HCT116 (cell line): ENCODE data around the gene COMMD4. TPM values are rescaled to one million over a fixed set of nuclear protein-coding genes. Genes with fewer than 3 reads are reported as not detected.

Source experiments
- ATAC-seq: fragments of 200-7000 bp; cut with Tn5 transposase; 2 replicates; pipeline ENCODE4 v1.9.1; 2020; ENCODE audit warnings: mild to moderate bottlenecking, moderate library complexity
- BruUV-seq: library from RNA; stranded (reverse); fragments of 400-500 nt; replicated peaks from 2 replicates; lab custom pipeline; 2021; lab: Mats Ljungman, UMichigan
- CTCF ChIA-PET: fragments of 300-600 bp; sonication (Branson Sonifier 250); formaldehyde crosslinking; loops from one replicate; lab custom pipeline; 2021; ENCODE audit warnings: antibody characterized with exemption; lab: Charles Lee
- POLR2A ChIA-PET: fragments of 300-600, 350-600 bp; sonication (Branson Sonifier 250); formaldehyde crosslinking; loops from one replicate; lab custom pipeline; 2021; ENCODE audit warnings: antibody characterized with exemption; lab: Charles Lee
- RAD21 ChIA-PET, 2 experiments: fragments of 300-600 bp; sonication (Branson Sonifier 250); formaldehyde crosslinking; loops; one replicate each; lab custom pipeline; 2023; ENCODE audit warnings: low total read pairs in 2 of 2; ENCODE audit not compliant: uncharacterized antibody in 2 of 2, unreplicated experiment in 2 of 2, low non-redundant PET in 1 of 2; lab: Charles Lee
- DNase-seq: peaks from one replicate; pipeline ENCODE4 v3.0.0-alpha.2; 2010; ENCODE audit warnings: low read depth, low spot score
- H2AFZ ChIP-seq: fragments of 200-600 bp; shearing (Covaris generic), sonication (generic); 2 replicates; pipeline ENCODE4 v1.6.1; 2017; ENCODE audit warnings: low read depth, mixed run types, mixed read lengths, antibody characterized with exemption, low read length; ENCODE audit not compliant: poor library complexity, severe bottlenecking
- H3K27ac ChIP-seq: 2 replicates; pipeline ENCODE4 v1.5.1; 2012; ENCODE audit warnings: low read depth, low read length
- H3K27me3 ChIP-seq: fragments of 200-600 bp; sonication (generic); 2 replicates; pipeline ENCODE4 v1.6.1; 2016; ENCODE audit warnings: mixed run types, low read length, mixed read lengths; ENCODE audit not compliant: insufficient read depth
- H3K36me3 ChIP-seq, 2 experiments: fragments of 200-500 bp in 1 of 2; fragments of 200-600 bp in 1 of 2; sonication (Bioruptor generic) in 1 of 2; sonication (generic) in 1 of 2; 2 replicates each; pipeline versions ENCODE4 v1.5.1 to v1.6.1; 2014 to 2016; ENCODE audit warnings: low read length in 2 of 2, inconsistent platforms in 1 of 2, mixed read lengths in 1 of 2, mixed run types in 1 of 2; ENCODE audit not compliant: insufficient read depth in 2 of 2, control insufficient read depth in 1 of 2
- H3K4me1 ChIP-seq, 2 experiments: fragments of 200-600 bp in 1 of 2; sonication (generic) in 1 of 2; 2 replicates each; pipeline versions ENCODE4 v1.5.1 to v1.6.1; 2012 to 2017; ENCODE audit warnings: low read length in 2 of 2, inconsistent platforms in 1 of 2, mild to moderate bottlenecking in 1 of 2, mixed read lengths in 1 of 2, mixed run types in 1 of 2, moderate library complexity in 1 of 2; ENCODE audit not compliant: insufficient read depth in 2 of 2, control insufficient read depth in 1 of 2
- H3K4me2 ChIP-seq: fragments of 200-600 bp; sonication (generic); 2 replicates; pipeline ENCODE4 v1.6.1; 2017; ENCODE audit warnings: mixed run types, low read length, mixed read lengths
- H3K4me3 ChIP-seq, 2 experiments: fragments of 200-600 bp in 1 of 2; sonication (generic) in 1 of 2; replicated peaks in 1 of 2; 2 replicates each; pipeline ENCODE4 v1.5.1; 2011 to 2016; ENCODE audit warnings: low read length in 2 of 2, control low read depth in 1 of 2, low read depth in 1 of 2, mild to moderate bottlenecking in 1 of 2, mixed read lengths in 1 of 2, mixed run types in 1 of 2
- H3K79me2 ChIP-seq: fragments of 200-600 bp; sonication (generic); 2 replicates; pipeline ENCODE4 v1.6.1; 2017; ENCODE audit warnings: mild to moderate bottlenecking, mixed run types, low read length, moderate library complexity, mixed read lengths; ENCODE audit not compliant: insufficient read depth
- H3K9ac ChIP-seq: fragments of 200-600 bp; sonication (generic); 2 replicates; pipeline ENCODE4 v1.6.1; 2016; ENCODE audit warnings: low read length, mixed read lengths
- H3K9me2 ChIP-seq: fragments of 200-600 bp; sonication (generic), shearing (Covaris generic); 2 replicates; pipeline ENCODE4 v1.6.1; 2017; ENCODE audit warnings: mixed run types, mild to moderate bottlenecking, moderate library complexity; ENCODE audit not compliant: insufficient read depth
- H3K9me3 ChIP-seq, 2 experiments: fragments of 200-500 bp in 1 of 2; fragments of 200-600 bp in 1 of 2; sonication (Bioruptor generic) in 1 of 2; sonication (generic) in 1 of 2; 2 replicates each; pipeline ENCODE4 v1.6.1; 2014 to 2017; ENCODE audit warnings: low read length in 2 of 2, mixed read lengths in 2 of 2, inconsistent platforms in 1 of 2, low read depth in 1 of 2, mild to moderate bottlenecking in 1 of 2, mixed run types in 1 of 2, moderate library complexity in 1 of 2; ENCODE audit not compliant: control insufficient read depth in 1 of 2, insufficient read depth in 1 of 2
- H4K20me1 ChIP-seq: fragments of 200-600 bp; sonication (generic), shearing (Covaris generic); 2 replicates; pipeline ENCODE4 v1.6.1; 2017; ENCODE audit warnings: mixed run types, mild to moderate bottlenecking, moderate library complexity; ENCODE audit not compliant: insufficient read depth
- CTCF ChIP-seq, 3 experiments: fragments of 200-600 bp in 1 of 3; sonication (generic) in 1 of 3; IDR thresholded peaks in 2 of 3; conservative IDR thresholded peaks in 1 of 3; 2 replicates each; pipeline ENCODE4 v1.5.1; 2012 to 2017; ENCODE audit warnings: low read depth in 2 of 3, low read length in 2 of 3, antibody characterized with exemption in 1 of 3, borderline replicate concordance in 1 of 3, control low read depth in 1 of 3, mild to moderate bottlenecking in 1 of 3, mixed read lengths in 1 of 3, mixed run types in 1 of 3, moderate library complexity in 1 of 3; ENCODE audit not compliant: insufficient read depth in 1 of 3
- ELF1 ChIP-seq: IDR thresholded peaks from 2 replicates; pipeline ENCODE4 v1.6.1; 2012; ENCODE audit warnings: low read depth, borderline replicate concordance
- POLR2A ChIP-seq: IDR thresholded peaks from 2 replicates; pipeline ENCODE4 v1.7.0; 2011; ENCODE audit warnings: borderline replicate concordance; ENCODE audit not compliant: insufficient read depth, insufficient read length; ENCODE audit errors: extremely low read depth
- POLR2AphosphoS5 ChIP-seq: IDR thresholded peaks from 2 replicates; pipeline ENCODE4 v1.6.1; 2011; ENCODE audit warnings: mild to moderate bottlenecking, low read depth, low read length, moderate library complexity
- RAD21 ChIP-seq: IDR thresholded peaks from 2 replicates; pipeline ENCODE4 v1.6.1; 2012; ENCODE audit warnings: low read depth, mild to moderate bottlenecking
- SRF ChIP-seq: IDR thresholded peaks from 2 replicates; pipeline ENCODE4 v1.6.1; 2012; ENCODE audit warnings: low read depth
- intact Hi-C: fragments of 100-400 bp; cut with micrococcal nuclease; formaldehyde crosslinking; loops from 2 replicates; pipeline ENCODE4 v1.10.0; 2022
- total RNA-seq: library from RNA; stranded (reverse); gene quantifications from one replicate; pipeline ENCODE4 v1.2.1, GENCODE V29; 2021; ENCODE audit not compliant: unreplicated experiment

COMMD4 gene
- total RNA-seq, 1 experiment from 2014 or later, result 141 TPM

- Histone ChIP-seq H3K79me2 (no peaks in the 10 kb centered on the region), H3K9me2 (no peaks in the 10 kb centered on the region), H2AFZ (no peak overlapping the region), H3K4me1 (peaks cover 6 to 15% of the 10 kb centered on the region in 2 experiments; a peak in 3 of 4 replicates), H3K9me3 (no peaks in the 10 kb centered on the region), H3K4me2 (no peak overlapping the region), H3K27me3 (no peaks in the 10 kb centered on the region), H4K20me1 (no peaks in the 10 kb centered on the region), H3K9ac (no peak overlapping the region), H3K4me3 (no peak overlapping the region), H3K36me3 (no peaks in the 10 kb centered on the region), H3K27ac (no peak overlapping the region)
- BruUV-seq, result TSS peak; percentile 30
- intact Hi-C loops, result no loop called here
- RAD21 ChIA-PET, result no interaction called here
- ATAC-seq (no peak), DNase-seq (no peak)
- TF ChIP-seq POLR2AphosphoS5, result peak; percentile 15; the same call in 1 of the 2 replicates
- no peak for TF ChIP-seq RAD21
- CTCF ChIA-PET, result no interaction called here
- POLR2A ChIA-PET, result interaction anchor here (1.2 kb wide), 1 partner anchor 102 kb away, joined by 4 read pairs; the partner anchor contains the start of gene SIN3A
These were observed 14.2 kb downstream of the COMMD4 start for GRCh38 chr15:75349851-75350588.

DNA sequence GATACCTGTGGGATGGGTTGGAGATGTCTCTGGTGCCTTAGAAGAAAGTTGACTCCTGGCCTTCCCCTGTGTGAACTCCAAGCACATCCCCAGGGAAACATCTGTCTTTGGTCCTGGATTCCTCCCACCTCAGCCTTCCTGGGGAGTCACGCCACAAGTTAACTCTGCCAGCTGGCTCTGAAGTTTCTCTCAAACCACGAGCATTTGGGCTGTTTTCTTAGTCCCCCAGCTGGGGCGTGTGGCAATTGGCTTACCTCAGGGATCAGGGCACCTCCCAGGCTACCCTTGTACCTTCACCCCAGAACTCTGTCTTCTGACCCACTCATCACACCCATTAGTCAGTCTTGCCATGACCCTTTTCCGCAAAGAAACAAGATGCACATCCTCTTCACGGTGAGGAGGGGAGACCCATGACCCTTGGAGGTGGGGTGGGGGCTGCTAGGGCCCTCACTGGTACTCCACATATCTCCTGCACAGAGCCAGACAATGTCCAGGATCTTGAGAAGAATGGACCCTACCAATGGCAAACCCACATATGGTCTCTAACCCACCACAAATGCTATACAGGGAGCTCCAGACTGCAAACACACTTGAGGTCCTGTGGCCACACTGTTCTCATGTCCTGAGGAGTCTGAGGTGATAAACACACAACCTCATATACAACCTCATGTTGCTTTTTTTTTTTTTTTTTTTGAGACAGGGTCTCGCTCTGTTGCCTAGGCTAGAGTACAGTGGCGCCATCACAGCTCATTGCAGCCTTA, 14.9 kb downstream of the COMMD4 start:
- no peaks in the 10 kb centered on the region for H3K27me3 ChIP-seq
- no peaks in the 10 kb centered on the region for H3K36me3 ChIP-seq
- H3K9me3 ChIP-seq, result no peaks in the 10 kb centered on the region
- H3K4me3 ChIP-seq, result no peak overlapping the region
- intact Hi-C loops, result no loop called here
- H3K9ac ChIP-seq, result no peak overlapping the region
- CTCF ChIA-PET, result no interaction called here
- POLR2A ChIA-PET, result interaction anchor here (1.2 kb wide), 1 partner anchor 101 kb away, joined by 4 read pairs; the partner anchor contains the start of gene SIN3A
- DNase-seq (no peak), ATAC-seq (no peak)
- BruUV-seq, result no TSS peak
- no peak overlapping the region for H3K4me2 ChIP-seq
- TF ChIP-seq ELF1, result no peak
- no peak for TF ChIP-seq POLR2A
- no peak for TF ChIP-seq RAD21
- no peak for TF ChIP-seq CTCF (IDR thresholded peaks at IDR 0.05 in 2 of 3, conservative IDR thresholded peaks at IDR 0.05 in 1 of 3; ENCODE audit: borderline replicate concordance in 1 of 3, insufficient read depth in 1 of 3, low read depth in 2 of 3, low read length in 2 of 3)
- no peak for TF ChIP-seq SRF
- H4K20me1 ChIP-seq, result no peaks in the 10 kb centered on the region
- no peaks in the 10 kb centered on the region for H3K79me2 ChIP-seq
- no peaks in the 10 kb centered on the region for H3K9me2 ChIP-seq
- RAD21 ChIA-PET, result no interaction called here
- no peak overlapping the region for H2AFZ ChIP-seq
- H3K27ac ChIP-seq, result no peak overlapping the region
- peaks cover 6 to 15% of the 10 kb centered on the region in 2 experiments; a peak in 3 of 4 replicates for H3K4me1 ChIP-seq
